NT2/D1 (cell line): Measurements from ENCODE around the gene SPTSSB.

ENCODE experiments used
- SUZ12 ChIP-seq: IDR thresholded peaks from 2 replicates; pipeline ENCODE4 v1.6.1; 2011; ENCODE audit not compliant: insufficient read length, insufficient read depth; ENCODE audit errors: extremely low read depth
- YY1 ChIP-seq: IDR thresholded peaks from 2 replicates; pipeline ENCODE4 v1.6.1; 2011; ENCODE audit not compliant: insufficient read length, insufficient read depth

DNA sequence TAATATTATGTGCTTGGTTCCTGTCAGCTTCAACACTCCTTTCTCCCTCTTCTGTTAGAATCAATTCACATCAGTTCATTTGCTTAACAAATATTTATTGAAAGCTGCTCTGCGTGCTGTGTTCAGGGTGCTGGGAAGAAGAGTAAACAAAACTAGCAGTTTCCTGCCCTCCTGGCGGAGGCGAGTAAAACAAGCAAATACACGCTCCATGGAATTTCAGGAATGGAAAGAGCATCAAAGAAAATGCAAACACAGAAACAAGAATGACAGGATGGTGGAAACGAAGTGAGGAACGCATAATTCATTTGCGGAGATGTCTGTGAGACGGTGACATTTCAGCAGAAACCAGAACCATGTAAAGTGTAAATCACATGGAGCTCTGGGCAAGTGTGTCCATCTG lies 49.4 kb upstream of the SPTSSB start:
- TF ChIP-seq SUZ12, result no peak
- TF ChIP-seq YY1, result no peak
